Measurements from ENCODE around the gene NFKB1.

DNA sequence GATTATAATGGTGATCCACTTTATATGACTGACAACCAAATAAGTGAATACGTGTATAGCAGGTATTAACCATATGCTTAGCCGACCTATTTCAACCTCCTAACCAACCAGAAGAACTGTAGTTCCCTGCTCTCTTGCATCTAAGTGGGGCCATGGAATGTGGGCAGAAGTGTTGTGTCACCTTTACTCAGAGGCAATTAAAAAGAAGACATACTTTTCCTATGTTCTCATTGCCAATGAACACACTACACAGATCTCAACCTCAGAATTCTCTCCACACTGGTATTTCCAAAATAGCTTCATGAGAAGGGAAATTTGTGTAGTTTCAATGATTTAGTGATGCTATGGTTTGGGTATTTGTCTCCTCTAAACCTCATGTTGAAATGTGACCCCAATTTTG is 3.2 kb upstream of the NFKB1 start:
- TF ChIP-seq POLR2A (conservative IDR thresholded peaks at IDR 0.05) (no peak), YY1 (IDR thresholded peaks at IDR 0.05; ENCODE audit: borderline replicate concordance in 1 of 3, control insufficient read depth in 1 of 3, extremely low read depth in 1 of 3, insufficient read depth in 3 of 3, insufficient read length in 1 of 3, insufficient replicate concordance in 2 of 3, low read depth in 1 of 3, low read length in 2 of 3) (no peak)
- TF ChIP-seq, protein P1, sequence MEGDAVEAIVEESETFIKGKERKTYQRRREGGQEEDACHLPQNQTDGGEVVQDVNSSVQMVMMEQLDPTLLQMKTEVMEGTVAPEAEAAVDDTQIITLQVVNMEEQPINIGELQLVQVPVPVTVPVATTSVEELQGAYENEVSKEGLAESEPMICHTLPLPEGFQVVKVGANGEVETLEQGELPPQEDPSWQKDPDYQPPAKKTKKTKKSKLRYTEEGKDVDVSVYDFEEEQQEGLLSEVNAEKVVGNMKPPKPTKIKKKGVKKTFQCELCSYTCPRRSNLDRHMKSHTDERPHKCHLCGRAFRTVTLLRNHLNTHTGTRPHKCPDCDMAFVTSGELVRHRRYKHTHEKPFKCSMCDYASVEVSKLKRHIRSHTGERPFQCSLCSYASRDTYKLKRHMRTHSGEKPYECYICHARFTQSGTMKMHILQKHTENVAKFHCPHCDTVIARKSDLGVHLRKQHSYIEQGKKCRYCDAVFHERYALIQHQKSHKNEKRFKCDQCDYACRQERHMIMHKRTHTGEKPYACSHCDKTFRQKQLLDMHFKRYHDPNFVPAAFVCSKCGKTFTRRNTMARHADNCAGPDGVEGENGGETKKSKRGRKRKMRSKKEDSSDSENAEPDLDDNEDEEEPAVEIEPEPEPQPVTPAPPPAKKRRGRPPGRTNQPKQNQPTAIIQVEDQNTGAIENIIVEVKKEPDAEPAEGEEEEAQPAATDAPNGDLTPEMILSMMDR (IDR thresholded peaks at IDR 0.05 in 2 of 3, conservative IDR thresholded peaks at IDR 0.05 in 1 of 3; ENCODE audit: insufficient read depth in 2 of 3, low read depth in 1 of 3, low read length in 3 of 3): no peak

All from K562 (cell line).